Activated CD4-positive, alpha-beta T cell treated with anti-CD3 and anti-CD28 coated beads, Interleukin-2, amount 50 U/mL, for 24 hours (primary cell): ENCODE measurements around the gene HM13.
A peak's percentile ranks its signal among the peaks of the same experiment; 100 is the strongest.
"Not testable (repeated sequence)": the region's sequence is repeated elsewhere in the genome, so short reads cannot be mapped to it uniquely, and the experiment has no call there.

Experiments
- DNase-seq, 2 donors: peaks; one replicate each; pipeline ENCODE4 v3.0.0-alpha.2; 2020; ENCODE audit warnings: low read depth in 1 of 2, low spot score in 1 of 2

HM13 gene

DNA sequence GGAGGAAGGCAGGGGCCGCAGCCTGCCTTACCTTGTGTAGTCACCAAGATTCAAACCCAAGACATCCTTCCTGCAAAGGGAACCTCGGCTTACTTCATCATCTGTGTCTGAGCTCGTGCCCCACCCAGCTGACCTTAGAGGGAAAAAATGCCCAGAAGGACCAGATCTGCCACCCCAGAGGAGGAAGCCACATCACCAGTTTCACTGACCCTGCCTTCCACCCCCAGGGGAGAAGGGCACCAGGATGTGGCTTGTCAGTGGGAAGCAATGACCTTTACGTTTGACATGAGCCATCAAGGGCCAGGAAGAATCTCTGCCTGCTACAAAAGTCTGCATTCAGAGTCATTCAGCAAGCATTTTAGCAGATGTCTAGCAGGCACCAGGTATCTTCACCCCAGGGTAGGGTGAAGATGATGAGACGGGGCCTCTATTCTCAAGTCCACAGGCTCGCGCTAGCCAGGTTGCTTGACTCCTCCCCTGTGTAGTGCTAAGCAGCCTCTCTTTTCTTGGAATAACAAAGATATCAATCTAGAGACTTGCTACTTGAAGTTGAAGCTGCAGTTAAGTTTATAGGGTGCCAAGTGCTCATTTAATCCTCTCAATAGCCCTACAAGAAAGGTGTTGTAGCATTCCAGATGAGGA is 28.1 kb downstream of the HM13 start:
- no peak for DNase-seq

DNA sequence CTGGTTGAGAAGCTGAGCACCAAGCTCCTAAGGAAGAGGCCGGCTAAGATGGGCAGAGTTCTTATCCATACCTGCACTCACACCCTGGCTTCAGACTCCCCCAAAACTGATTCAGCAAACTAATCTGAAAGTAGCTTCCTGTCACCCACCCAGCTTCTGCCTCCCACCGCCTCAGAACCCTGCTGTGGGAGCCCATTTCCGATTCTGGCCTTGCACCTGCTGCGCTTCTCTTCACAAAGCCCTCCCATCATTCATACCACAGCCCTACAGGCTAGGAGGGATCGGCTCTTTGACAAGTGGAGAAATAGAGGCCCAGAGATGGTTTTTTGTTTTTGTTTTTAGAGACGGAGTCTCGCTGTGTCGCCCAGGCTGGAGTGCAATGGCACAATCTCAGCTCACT is 28.7 kb downstream of the HM13 start:
- no peak for DNase-seq

DNA sequence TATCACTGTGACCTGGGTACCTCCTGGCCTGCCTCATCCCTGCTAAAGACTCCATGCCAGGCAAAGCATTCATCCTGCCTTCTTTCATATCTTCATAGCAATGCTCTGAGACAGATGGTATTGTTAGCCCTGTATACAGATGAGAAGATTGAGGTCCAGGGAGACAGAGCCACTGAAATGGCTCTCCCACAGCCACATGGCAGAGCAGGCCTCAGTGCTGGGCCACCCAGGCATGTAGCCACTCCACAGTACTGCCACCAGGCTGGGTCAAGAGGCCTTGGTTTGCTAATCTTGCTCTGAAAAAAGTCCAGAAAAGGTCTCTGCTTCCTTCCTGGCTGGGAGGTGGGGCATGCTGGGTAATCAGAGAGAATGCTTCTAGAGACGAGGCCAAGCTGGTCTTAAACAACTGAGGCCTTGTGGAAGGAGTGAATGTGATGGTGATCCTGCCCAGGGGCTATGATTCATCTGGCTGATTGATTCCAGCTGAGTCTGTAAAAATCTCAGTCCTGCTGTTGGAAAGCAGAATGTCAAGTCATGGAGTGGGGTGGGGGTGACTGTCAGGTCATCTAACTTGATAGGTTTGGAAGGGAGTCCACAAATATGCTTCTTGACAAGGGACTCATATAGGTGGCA is 29.8 kb downstream of the HM13 start:
- DNase-seq, result no peak

DNA sequence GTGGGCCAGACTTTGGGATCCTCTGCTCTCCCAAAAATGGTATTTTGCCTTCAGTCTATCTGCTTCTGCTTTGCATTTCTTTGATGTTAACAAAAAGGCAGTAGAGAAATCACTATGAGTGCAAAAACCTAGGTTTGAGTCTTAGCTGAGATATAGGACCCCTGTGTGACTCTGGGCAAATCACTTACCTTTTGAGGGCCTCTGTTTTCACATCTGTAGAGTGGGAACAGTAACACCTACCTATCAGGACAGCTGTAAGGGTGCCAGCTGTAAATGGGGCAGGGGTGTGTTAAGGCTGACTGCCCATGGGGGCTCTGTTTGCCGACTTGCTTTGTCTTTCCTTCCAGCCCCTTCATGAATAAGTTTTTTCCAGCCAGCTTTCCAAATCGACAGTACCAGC is 30.4 kb downstream of the HM13 start:
- DNase-seq, result no peak

DNA sequence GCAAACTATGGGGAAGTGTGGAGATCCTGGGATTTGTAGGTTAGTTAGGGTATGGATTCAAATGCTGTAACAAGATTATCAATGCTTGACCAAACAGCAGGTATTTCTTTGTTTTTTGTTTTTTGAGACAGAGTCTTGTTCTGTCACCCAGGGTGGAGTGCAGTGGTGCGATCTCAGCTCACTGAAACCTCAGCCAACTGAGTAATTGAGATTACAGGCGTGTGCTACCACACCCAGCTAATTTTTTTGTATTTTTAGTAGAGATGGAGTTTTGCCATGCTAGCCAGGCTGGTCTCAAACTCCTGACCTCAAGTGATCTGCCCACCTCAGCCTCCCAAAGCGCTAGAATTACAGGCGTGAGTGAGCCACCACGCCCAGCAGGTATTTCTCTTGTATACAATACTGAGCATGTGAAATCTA is 31.4 kb downstream of the HM13 start:
- not testable (repeated sequence) for DNase-seq

DNA sequence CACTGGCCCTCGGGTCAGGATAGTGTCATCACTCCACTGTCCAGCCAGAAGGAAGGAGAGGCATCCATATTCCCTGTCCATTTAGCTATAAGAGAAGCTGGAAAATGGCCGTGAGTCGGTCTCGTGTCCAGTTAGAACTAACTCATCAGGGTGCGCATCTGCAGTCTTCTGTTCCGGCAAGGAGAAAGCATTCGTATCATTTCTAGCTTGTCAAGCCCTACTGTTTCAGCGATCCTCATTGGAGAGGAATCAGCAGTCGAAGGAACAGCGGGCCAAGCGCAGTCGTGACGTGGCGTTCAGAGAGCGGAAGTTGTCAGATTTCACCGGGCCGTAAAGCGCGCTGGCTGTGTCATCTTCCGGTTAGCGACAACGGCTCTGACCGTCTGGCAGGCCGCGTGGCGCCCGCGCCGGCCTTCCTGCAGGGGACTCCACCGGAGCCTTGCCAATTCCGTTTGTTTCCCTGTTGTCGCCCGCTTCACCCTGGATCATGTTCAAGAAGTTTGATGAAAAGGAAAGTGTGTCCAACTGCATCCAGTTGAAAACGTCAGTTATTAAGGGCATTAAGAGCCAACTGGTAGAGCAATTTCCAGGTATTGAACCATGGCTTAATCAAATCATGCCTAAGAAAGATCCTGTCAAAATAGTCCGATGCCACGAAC is 32.9 kb downstream of the HM13 start:
- peak; percentile 58 to 78 for DNase-seq

DNA sequence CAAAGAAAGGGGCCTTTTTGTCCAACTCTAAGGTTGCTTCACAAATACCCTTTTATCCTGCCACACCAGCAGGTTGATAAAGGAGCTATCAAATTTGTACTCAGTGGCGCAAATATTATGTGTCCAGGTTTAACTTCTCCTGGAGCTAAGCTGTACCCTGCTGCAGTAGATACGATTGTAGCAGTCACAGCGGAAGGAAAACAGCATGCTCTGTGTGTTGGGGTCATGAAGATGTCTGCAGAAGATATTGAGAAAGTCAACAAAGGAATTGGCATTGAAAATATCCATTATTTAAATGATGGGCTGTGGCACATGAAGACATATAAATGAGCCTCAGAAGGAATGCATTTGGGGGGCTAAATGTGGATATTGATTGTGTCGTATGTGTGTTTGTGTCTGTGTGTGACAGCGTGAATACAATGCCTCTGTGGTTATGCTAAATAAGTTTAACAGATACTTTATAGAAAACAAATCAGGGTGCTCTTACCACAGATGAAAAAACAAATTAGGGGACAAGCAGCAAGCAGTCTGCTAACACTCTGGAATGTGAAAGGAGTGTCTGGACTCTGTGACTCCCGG is 33.6 kb downstream of the HM13 start:
- no peak for DNase-seq

DNA sequence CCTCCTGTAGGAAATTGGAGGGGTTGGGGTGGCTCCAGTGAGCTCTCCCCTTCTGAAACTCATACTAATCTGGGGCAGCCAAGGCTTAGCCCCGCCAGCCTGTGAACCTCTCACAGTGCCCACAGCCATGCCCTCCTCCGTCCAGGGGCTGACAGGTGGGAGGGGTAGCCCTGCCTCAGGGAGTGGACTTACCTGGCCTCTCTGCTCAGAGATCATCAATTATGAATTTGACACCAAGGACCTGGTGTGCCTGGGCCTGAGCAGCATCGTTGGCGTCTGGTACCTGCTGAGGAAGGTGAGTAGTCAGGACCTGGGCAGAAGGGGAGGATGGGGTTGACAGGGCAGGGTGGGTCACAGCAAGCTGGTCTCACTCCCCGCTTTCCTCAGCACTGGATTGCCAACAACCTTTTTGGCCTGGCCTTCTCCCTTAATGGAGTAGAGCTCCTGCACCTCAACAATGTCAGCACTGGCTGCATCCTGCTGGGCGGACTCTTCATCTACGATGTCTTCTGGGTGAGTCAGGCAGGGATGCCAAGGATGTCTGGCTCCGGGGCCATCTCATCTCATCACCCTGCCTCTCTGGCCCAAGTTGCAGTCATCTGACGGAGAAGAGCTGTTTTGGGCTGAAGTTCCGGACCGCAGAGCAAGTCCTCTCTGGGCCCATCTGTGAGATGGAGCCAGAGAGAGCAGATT is 34.7 kb downstream of the HM13 start:
- no peak for DNase-seq

DNA sequence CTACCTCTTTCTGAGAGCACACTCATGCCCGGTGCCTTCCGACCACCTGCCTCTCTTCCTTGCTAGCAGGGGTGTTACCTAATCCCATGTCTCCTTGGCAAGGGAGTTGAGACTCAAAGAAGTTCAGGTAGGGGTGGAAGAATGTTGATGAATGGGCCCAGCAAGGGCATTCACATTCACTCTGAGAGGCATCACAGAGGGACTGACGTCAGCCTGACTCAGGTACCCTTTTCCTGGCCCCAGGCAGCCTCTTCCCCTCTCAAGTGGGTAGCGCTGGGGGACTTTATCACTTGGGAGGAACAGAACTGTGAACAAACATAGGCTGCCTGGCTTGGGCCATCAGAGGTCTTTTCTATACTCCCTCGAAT is 35.3 kb downstream of the HM13 start:
- no peak for DNase-seq

DNA sequence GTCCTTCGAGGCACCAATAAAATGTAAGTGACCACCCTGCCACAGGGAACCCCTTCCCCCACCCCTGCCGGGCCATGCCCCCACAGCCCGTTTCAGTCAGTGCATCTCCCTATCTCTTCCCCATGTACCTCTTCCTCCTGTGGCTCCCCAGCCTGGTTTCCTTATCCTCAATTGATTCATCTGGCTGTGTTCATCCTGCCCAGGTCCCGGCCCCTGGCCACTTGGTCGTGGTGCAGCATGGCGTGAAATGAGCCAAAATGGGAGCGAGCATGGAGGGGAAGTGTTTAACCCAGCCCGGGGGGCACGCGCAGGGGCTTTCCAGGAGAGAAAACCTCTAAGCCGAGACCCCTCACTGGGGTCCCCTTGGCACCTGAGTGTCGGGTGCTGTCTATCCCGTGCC is 35.9 kb downstream of the HM13 start:
- DNase-seq, result no peak

DNA sequence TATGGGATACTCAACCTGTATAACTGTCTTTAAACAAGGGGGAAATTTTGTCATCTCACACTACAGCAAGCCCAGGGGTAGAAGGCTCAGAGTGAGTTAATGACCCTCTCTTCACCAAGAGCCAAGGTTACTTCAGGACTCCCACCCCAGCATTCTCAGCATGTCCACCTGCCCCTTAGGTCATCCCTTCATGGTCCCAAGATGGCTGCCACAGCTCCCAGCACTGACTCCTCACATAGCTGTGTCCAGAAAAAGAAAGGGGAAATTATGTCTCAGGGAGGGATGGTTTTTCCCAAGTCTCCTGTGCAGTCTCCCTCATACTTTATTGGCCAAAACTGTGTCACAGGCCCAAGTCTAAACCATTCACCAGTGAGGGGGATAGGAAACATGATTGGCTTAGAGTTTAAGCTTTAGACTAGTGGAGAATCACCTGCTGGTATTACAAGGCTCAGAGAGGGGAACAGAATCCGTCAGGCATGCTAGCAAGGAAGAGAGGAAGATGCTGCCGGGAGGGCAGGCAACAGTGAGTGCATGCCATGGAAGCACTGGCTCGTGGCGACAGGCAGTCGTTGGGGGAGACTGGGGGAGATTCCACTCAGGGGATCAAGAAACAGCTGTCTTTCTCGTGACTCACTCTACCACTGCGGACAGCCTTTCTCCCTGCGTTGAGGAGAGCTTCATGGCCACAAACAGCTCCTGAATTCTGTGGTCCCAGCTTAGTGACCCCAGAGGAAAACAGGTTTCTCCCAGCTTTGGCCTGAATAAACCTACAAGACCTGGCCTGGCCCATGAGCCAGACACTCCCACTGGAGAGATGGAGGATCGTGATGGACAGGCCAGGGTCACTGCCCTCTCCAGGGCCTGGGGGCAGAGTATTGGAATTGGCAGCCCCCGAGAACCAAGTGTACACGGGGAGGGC is 37.2 kb downstream of the HM13 start:
- DNase-seq, result no peak

DNA sequence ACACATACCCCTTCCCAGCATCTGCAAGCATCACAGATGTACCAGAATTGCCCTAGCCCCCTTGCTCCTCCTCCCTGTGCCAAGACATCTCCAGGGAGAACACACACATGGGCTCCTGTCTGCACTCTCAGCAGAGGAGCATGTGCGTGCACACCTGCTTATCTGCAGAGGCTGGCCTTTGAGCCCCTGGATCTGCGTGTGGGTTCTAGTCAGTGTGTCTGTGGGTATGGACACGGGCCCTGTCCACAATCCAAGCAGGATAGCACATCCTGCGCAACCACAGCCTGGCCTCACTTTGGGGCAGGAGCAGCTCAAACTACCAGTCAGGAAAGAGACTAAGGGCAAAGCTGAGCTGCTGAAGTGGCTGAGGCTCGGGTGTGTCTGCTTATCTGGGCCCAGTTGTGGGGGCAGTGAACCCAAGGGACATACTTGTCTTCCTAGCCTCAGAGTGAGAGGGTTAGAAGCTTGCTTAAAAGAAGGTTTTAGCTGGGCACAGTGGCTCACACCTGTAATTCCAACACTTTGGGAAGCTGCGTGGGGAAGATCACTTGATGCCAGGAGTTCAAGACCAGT is 41.0 kb downstream of the HM13 start:
- DNase-seq, result no peak

DNA sequence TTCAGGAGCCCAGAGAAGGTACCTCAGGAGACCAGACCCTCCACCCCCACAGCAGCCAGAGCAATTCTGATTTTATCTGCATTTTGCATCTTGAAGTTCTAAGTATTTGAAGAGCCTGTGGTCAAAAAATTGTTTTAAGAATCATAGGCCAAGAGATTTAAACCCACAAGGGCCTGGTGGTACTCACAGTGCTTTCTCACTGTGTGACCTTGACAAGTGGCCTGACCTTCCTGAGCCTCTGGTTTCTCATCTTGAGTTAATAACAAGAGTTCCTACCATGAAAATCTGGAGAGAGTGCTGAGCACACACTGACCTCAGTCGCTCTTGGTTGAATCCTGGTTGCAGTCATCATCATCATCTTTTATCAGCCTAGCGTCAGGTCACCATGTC is 45.5 kb downstream of the HM13 start:
- DNase-seq, result no peak

DNA sequence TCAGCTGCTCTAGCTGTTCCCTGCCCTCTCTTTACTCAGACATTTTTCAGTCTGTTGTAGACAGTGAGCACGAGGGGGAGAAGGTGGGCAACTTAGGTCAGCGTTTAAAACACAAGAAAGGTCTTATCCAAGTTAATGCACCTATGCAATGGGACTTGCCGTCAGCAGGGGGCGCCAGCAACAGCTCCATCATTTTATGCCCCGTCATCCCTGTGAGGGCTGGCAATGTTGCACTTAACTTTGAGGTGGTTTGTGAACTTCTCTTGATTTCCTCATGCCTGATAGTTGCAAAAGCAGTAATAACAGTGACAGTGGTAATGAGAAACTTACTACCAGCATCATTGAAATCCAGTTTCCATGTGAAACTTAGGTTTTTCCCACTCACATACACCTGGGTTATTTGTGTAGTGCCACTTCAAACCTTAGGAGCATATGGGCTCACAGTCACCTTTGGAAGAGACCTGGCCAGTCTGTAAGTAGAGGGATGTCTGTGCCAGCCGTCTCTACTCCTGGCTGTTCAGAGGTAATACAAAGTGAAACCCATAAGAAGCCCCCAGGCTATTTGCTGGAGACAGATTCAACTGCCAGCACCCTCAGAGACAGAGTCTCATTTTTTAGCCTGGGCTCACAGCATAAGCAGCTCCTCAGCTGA is 46.0 kb downstream of the HM13 start:
- peak; percentile 63 to 64 for DNase-seq

DNA sequence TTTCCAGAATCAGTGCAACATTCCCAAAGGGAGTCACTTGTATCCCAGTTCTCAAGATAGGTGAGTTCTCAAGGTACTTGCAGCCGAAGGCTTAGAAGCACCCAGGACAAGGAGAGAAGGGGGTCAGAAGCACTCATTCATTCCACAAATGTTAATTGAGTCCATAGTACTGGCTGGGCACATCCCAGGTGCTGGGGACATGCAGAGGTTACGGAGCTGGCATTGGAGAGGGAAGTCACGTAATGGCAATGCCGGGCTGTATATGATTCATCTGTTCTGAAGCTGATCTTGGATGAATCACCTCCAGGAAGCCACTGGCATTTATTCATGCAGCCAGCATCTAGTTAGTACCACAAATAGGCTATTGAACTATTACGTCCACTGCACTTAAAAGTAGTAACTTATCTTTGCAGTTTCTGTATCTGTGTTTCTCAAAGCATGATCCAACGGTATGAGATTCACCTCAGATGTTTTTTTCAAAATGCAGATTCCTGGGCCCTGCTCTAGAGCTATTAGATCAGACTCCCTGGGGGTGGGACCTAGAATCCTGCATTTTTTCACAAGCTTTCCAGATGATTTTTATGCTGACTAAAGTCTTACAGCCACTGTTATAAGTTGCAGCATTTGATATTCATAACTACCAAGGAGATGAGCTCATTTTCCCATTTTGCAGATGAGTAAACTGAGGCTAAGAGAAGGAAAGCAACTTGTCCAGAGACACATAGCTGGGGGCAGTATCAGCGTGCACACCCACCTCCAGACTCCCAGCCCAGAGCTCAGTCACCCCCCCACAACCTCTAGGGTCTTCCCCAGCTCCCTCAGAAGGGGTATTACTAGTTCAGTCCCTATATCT is 46.7 kb downstream of the HM13 start:
- DNase-seq, result no peak

DNA sequence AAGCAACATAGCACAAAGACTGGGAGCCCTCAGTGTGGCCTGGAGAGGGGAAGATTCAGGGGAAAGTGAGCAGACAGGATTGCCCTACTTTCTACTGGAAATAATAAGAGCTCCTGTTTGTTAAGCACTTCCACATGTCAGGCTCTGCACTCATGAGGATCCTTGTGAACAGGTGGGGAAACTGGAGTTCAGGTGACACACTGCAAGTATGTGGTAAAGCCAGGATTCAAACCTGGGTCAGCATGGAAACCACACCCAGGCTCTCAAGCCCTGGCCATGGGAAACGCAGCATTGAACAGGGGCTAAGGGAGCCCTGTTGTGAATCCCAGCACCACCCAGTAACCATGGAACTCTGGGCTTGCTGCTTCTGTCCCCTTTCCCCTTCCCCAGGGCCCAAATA is 48.0 kb downstream of the HM13 start:
- no peak for DNase-seq

DNA sequence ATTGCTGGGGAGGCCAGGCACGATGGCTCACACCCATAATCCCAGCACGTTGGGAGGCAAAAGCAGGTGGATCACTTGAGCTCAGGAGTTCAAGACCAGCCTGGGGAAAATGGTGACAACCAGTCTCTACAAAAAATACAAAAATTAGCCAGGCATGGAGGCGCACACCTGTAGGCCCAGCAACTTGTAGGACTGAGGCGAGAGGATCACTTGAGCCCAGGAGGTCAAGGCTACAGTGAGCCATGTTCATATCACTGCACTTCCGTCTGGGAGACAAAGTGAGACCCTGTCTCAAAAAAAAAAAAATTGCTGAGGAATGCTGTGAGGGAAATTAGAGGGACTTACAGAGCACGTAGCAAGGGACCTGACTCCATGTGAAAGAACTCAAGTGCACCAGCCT is 50.0 kb downstream of the HM13 start:
- DNase-seq, result no peak

DNA sequence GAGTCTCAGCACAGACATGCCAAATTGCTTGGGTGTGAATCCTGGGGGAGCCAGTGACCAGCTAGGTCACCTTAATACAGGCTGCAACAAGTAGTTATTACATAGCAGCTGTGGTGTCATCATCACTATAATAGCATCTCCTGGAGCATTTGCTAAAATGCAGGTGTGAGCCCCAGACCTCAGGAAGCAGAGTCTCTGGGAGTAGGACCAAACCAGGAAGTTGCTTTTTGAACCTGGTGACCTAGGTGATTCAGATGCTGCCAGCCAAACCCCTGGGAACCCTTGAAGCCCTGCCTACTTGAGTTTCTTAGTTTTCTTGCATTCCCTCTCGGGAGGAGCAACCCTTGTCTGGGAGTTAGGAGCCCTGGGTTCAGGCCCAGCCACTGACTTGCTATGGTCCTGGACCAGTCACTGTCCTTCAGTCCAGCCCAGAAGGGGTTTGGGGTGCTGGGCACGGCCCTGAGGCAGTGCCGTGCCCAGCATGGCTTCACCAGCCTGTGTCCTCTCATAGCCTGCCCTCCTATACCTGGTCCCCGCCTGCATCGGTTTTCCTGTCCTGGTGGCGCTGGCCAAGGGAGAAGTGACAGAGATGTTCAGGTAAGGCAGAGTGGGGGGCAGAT is 51.6 kb downstream of the HM13 start:
- DNase-seq, result no peak

DNA sequence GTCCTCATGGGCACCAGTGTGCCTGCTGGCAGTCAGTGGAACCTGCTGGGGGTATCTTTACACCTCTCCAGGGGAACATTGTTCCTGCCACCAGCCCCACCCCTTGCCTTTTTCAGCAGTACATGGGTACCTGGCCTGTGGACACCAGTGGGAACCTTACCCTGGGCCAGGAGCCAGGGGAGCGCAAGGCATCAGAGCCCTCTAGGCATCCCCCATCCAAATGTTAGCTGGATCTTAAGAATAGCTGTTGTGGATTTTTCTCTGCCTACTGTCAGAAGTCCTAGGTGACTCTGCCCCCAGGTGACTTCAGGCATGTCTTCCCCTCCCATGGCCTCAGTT is 52.0 kb downstream of the HM13 start:
- DNase-seq, result no peak
